GM12864 (cell line): ENCODE data around the gene ANKS6.

Source experiments
- DNase-seq: peaks from one replicate; pipeline ENCODE4 v3.0.0-alpha.2; 2011; ENCODE audit warnings: low read depth
- H3K4me3 ChIP-seq: 2 replicates; pipeline ENCODE4 v1.5.1; 2011; ENCODE audit warnings: mild to moderate bottlenecking, low read depth, low read length, control low read depth
- TF ChIP-seq, protein P1 (sequence below): IDR thresholded peaks from 2 replicates; pipeline ENCODE4 v1.5.1; 2011; ENCODE audit warnings: low read depth, mild to moderate bottlenecking, moderate library complexity, low read length, control low read depth, inconsistent platforms; ENCODE audit errors: missing control alignments

Gene ANKS6

GRCh38 chr9:98793031-98793430, 3.3 kb downstream of the ANKS6 start:
- no peak overlapping the region for H3K4me3 ChIP-seq
- TF ChIP-seq, protein P1, sequence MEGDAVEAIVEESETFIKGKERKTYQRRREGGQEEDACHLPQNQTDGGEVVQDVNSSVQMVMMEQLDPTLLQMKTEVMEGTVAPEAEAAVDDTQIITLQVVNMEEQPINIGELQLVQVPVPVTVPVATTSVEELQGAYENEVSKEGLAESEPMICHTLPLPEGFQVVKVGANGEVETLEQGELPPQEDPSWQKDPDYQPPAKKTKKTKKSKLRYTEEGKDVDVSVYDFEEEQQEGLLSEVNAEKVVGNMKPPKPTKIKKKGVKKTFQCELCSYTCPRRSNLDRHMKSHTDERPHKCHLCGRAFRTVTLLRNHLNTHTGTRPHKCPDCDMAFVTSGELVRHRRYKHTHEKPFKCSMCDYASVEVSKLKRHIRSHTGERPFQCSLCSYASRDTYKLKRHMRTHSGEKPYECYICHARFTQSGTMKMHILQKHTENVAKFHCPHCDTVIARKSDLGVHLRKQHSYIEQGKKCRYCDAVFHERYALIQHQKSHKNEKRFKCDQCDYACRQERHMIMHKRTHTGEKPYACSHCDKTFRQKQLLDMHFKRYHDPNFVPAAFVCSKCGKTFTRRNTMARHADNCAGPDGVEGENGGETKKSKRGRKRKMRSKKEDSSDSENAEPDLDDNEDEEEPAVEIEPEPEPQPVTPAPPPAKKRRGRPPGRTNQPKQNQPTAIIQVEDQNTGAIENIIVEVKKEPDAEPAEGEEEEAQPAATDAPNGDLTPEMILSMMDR, result no peak
- DNase-seq, result no peak

GRCh38 chr9:98791608-98792490, 4.5 kb downstream of the ANKS6 start:
- TF ChIP-seq, protein P1, result no peak
- no peak for DNase-seq
- H3K4me3 ChIP-seq, result no peak overlapping the region

DNA sequence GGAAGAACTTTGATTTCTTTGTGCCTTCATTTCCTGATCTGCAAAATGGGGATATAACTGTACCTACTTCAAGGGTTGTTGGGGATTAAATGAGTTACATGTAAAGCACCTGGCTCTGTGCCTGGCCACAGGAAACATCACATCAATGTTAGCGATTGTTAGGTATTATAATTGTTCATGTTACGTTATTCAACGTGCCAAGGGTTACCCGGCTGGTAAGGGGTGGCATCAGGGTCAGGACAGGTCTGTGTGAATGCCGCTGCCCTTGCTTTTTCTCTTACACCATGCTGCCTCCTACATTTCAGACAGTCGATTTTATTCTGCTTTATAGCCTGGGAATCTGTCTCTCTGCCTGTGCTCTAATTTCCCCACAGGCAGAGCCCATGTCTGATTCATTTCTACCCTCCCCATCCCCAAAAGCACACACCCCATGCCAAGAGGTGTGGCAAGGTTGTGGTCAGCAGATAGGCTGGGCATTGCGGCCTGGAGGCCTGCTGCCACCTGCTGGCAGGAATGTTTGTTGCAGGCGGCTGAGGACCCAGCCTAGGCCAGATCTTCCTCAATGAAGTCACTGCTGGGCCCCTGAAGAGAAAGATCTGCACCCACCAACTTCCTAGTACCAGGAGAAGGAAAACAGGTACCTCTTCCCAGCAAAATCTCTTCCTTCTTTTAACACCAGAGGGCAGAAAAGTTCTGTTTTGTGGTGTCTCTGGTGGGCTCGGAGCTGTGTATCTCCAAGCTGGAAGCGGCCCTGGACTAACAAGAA, 5.3 kb downstream of the ANKS6 start:
- no peak for DNase-seq
- TF ChIP-seq, protein P1, result peak; percentile 91

DNA sequence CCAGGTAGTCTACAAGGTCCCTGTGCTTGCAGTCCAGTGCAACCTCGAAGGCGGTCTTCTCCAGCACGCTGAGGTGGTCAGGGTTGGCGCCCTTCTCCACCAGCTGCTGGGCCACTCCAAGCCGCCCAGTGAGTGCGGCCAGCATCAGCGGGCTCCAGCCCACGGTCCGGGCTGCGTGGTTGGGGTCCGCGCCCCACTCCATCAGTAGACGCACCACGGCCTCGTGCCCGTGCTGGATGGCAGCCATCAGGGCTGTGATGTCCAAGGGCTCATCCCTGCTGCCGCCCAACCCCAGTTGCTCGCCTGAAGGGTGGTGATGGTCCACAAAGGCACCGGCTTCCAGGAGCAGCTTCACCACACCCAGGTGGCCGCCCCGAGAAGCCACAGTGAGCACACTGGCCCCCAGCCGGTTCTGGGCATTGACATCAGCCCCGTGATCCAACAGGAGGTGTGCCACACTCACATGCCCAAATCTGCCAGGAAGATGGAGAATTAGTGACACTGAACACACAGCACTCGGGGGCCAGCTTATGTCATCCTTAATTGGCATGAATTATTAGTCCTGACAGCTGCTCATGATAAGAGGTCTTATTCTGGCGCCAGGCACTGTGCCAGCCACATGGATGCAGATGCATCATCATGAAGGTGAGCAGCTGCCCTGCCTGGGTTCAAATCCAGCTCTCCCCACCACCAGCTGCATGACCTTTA, 6.1 kb downstream of the ANKS6 start:
- no peak overlapping the region for H3K4me3 ChIP-seq
- TF ChIP-seq, protein P1, result no peak
- DNase-seq, result no peak

More for the DNA sequence above, 5.3 kb downstream of the ANKS6 start:
- H3K4me3 ChIP-seq, result no peak overlapping the region

GRCh38 chr9:98789483-98790133, 6.7 kb downstream of the ANKS6 start:
- H3K4me3 ChIP-seq, result no peak overlapping the region
- TF ChIP-seq, protein P1, result no peak
- DNase-seq, result no peak

- TF ChIP-seq, protein P1, result no peak
- H3K4me3 ChIP-seq, result no peak overlapping the region
- DNase-seq, result no peak
Observed at GRCh38 chr9:98787766-98788335, 8.5 kb downstream of the ANKS6 start.
